ENCODE measurements around the gene ERH.
A peak's percentile ranks its signal among the peaks of the same experiment; 100 is the strongest.

Gene ERH

DNA sequence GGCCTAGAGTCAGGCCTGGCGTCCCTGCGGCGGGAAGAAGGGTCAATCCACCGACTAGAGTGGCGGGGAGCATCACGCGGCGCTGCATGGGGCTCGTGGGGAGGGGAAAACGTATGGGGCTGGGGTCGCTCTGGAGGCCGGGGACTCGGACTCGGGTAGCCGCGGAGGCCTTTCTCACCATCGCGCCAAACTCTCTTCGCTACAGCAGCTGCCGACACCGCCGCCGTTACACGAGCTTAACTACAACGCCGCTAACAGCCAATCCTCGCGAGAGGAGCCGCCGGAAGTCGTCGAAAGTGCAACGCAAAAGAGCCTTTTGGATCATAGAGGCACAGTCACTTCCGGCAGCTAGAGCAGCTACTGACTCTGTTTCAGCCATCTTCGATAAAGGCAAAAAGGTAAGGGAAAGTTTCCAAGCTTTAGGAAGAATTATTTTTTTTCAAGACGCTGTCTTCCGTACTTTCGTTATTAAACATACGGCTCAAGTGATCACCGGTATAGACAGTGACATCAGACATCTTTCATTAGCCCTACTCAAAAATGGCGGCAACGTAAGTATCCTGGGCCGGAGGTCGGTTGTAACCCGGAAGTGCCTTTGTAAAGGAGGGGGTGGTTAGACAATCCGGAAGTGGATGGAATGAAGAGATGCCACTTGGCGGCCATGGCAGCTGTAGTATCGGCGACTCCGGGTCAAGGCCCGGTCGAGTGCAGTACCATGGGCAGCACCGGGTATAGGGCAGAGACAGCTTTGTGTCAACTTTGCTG lies at the start of gene ERH, which contains the start of gene SLC39A9:
Gene ERH, minus strand, starts transcription at position 247 of the 765 bp plus-strand sequence. Its CDS starts 66 bp downstream, at position 181.
Gene SLC39A9, plus strand, starts transcription at position 640 of the 765 bp plus-strand sequence. CDS start 678 bp downstream, outside the sequence.
- H3K36me3 ChIP-seq (ENCODE audit: control insufficient read depth in 2 of 2, insufficient read depth in 2 of 2, low read length in 2 of 2): peaks cover 21 to 27% of the 10 kb centered on the region in 2 donors
- peak within 1 kb of the TSS; percentile 85 to 86 for H3K9ac ChIP-seq (ENCODE audit: low read depth in 1 of 2, low read length in 2 of 2)
- no peaks in the 10 kb centered on the region for H3K27me3 ChIP-seq (ENCODE audit: control insufficient read depth in 2 of 2, insufficient read depth in 2 of 2, low read length in 2 of 2)
- peak within 1 kb of the TSS; percentile 88 to 91 for H3K27ac ChIP-seq (ENCODE audit: low read depth in 2 of 2, low read length in 2 of 2)
- no peaks in the 10 kb centered on the region for H3K9me3 ChIP-seq (ENCODE audit: control insufficient read depth in 2 of 2, low read length in 2 of 2)
- H3K4me3 ChIP-seq (ENCODE audit: low read length in 2 of 2): peak within 1 kb of the TSS; percentile 98 to 99
- H3K4me1 ChIP-seq (ENCODE audit: control insufficient read depth in 2 of 2, insufficient read depth in 2 of 2, low read length in 2 of 2): peaks cover 24 to 27% of the 10 kb centered on the region in 2 donors

GRCh38 chr14:69443296-69443805 lies 45.3 kb upstream of the ERH start:
- Histone ChIP-seq H3K4me3 (ENCODE audit: low read length in 2 of 2) (no peak overlapping the region), H3K36me3 (ENCODE audit: control insufficient read depth in 2 of 2, insufficient read depth in 2 of 2, low read length in 2 of 2) (peaks cover 3 to 13% of the 10 kb centered on the region in 2 donors), H3K9me3 (ENCODE audit: control insufficient read depth in 2 of 2, low read length in 2 of 2) (no peaks in the 10 kb centered on the region), H3K27me3 (ENCODE audit: control insufficient read depth in 2 of 2, insufficient read depth in 2 of 2, low read length in 2 of 2) (no peaks in the 10 kb centered on the region), H3K27ac (ENCODE audit: low read depth in 2 of 2, low read length in 2 of 2) (no peak overlapping the region), H3K4me1 (ENCODE audit: control insufficient read depth in 2 of 2, insufficient read depth in 2 of 2, low read length in 2 of 2) (no peaks in the 10 kb centered on the region), H3K9ac (ENCODE audit: low read depth in 1 of 2, low read length in 2 of 2) (no peak overlapping the region)

GRCh38 chr14:69441948-69442347 lies 43.8 kb upstream of the ERH start:
- Histone ChIP-seq H3K4me3 (ENCODE audit: low read length in 2 of 2) (no peak overlapping the region), H3K9ac (ENCODE audit: low read depth in 1 of 2, low read length in 2 of 2) (no peak overlapping the region), H3K27ac (ENCODE audit: low read depth in 2 of 2, low read length in 2 of 2) (no peak overlapping the region), H3K9me3 (ENCODE audit: control insufficient read depth in 2 of 2, low read length in 2 of 2) (no peaks in the 10 kb centered on the region), H3K27me3 (ENCODE audit: control insufficient read depth in 2 of 2, insufficient read depth in 2 of 2, low read length in 2 of 2) (no peaks in the 10 kb centered on the region), H3K4me1 (ENCODE audit: control insufficient read depth in 2 of 2, insufficient read depth in 2 of 2, low read length in 2 of 2) (no peaks in the 10 kb centered on the region), H3K36me3 (ENCODE audit: control insufficient read depth in 2 of 2, insufficient read depth in 2 of 2, low read length in 2 of 2) (peaks cover 3 to 11% of the 10 kb centered on the region in 2 donors)

GRCh38 chr14:69439521-69440270 lies 41.6 kb upstream of the ERH start:
- H3K27ac ChIP-seq (ENCODE audit: low read depth in 2 of 2, low read length in 2 of 2): no peak overlapping the region
- peaks cover 3 to 11% of the 10 kb centered on the region in 2 donors for H3K36me3 ChIP-seq (ENCODE audit: control insufficient read depth in 2 of 2, insufficient read depth in 2 of 2, low read length in 2 of 2)
- no peaks in the 10 kb centered on the region for H3K9me3 ChIP-seq (ENCODE audit: control insufficient read depth in 2 of 2, low read length in 2 of 2)
- no peaks in the 10 kb centered on the region for H3K4me1 ChIP-seq (ENCODE audit: control insufficient read depth in 2 of 2, insufficient read depth in 2 of 2, low read length in 2 of 2)
- H3K27me3 ChIP-seq (ENCODE audit: control insufficient read depth in 2 of 2, insufficient read depth in 2 of 2, low read length in 2 of 2): no peaks in the 10 kb centered on the region
- no peak overlapping the region for H3K4me3 ChIP-seq (ENCODE audit: low read length in 2 of 2)
- H3K9ac ChIP-seq (ENCODE audit: low read depth in 1 of 2, low read length in 2 of 2): no peak overlapping the region

DNA sequence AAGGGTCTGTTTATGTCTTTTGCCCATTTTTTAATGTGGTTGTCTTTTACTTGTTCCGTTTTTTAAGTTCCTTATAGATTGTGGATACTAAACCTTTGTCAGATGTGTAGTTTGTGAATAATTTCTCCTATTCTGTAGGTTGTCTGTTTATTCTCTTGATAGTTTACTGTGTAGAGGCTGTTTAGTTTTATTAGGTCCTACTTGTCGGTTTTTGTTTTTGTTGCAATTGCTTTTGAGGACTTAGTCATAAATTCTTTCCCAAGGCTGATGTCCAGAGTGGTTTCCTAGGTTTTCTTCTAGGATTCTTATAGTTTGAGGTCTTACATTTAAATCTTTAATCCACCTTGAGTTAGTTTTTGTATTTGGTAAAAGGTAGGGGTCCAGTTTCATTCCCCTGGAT lies 34.3 kb upstream of the ERH start:
- H3K9me3 ChIP-seq (ENCODE audit: control insufficient read depth in 2 of 2, low read length in 2 of 2): no peaks in the 10 kb centered on the region
- no peaks in the 10 kb centered on the region for H3K4me1 ChIP-seq (ENCODE audit: control insufficient read depth in 2 of 2, insufficient read depth in 2 of 2, low read length in 2 of 2)
- H3K36me3 ChIP-seq (ENCODE audit: control insufficient read depth in 2 of 2, insufficient read depth in 2 of 2, low read length in 2 of 2): peaks cover 0 to 3% of the 10 kb centered on the region in 2 donors
- no peak overlapping the region for H3K27ac ChIP-seq (ENCODE audit: low read depth in 2 of 2, low read length in 2 of 2)
- H3K9ac ChIP-seq (ENCODE audit: low read depth in 1 of 2, low read length in 2 of 2): no peak overlapping the region
- no peaks in the 10 kb centered on the region for H3K27me3 ChIP-seq (ENCODE audit: control insufficient read depth in 2 of 2, insufficient read depth in 2 of 2, low read length in 2 of 2)
- H3K4me3 ChIP-seq (ENCODE audit: low read length in 2 of 2): no peak overlapping the region

DNA sequence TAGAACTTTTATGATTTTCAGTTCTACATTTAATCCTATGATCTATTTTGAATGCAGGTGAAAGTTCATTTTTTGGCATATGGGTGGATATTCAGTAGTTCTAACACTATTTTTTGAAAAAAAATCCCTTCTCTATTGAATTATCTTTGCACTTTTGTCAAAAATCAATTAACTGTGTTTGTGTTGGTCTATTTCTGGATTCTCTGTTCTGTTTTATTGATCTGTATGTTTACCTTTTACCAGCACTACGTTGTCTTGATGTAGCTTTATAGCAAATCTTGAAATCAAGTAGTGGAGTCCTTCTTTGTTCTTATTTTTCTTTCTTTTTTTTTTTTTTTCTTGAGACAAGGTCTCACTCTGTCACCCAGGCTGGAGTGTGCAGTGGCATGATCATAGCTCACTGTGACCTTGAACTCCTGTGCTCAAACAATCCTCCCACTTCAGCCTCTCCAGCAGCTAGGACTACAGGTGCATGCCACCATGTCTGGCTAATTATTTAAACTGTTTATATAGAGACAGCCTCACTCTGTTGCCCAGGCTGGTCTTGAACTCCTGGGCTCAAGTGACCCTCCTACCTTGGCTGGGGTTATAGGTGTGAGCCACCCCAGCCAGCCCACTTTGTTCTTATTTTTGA lies 32.3 kb upstream of the ERH start:
- Histone ChIP-seq H3K27me3 (ENCODE audit: control insufficient read depth in 2 of 2, insufficient read depth in 2 of 2, low read length in 2 of 2) (no peaks in the 10 kb centered on the region), H3K4me3 (ENCODE audit: low read length in 2 of 2) (no peak overlapping the region), H3K9me3 (ENCODE audit: control insufficient read depth in 2 of 2, low read length in 2 of 2) (no peaks in the 10 kb centered on the region), H3K9ac (ENCODE audit: low read depth in 1 of 2, low read length in 2 of 2) (no peak overlapping the region), H3K4me1 (ENCODE audit: control insufficient read depth in 2 of 2, insufficient read depth in 2 of 2, low read length in 2 of 2) (no peaks in the 10 kb centered on the region), H3K36me3 (ENCODE audit: control insufficient read depth in 2 of 2, insufficient read depth in 2 of 2, low read length in 2 of 2) (peaks cover 12 to 14% of the 10 kb centered on the region in 2 donors), H3K27ac (ENCODE audit: low read depth in 2 of 2, low read length in 2 of 2) (no peak overlapping the region)

- Histone ChIP-seq H3K27ac (ENCODE audit: low read depth in 2 of 2, low read length in 2 of 2) (no peak overlapping the region), H3K27me3 (ENCODE audit: control insufficient read depth in 2 of 2, insufficient read depth in 2 of 2, low read length in 2 of 2) (no peaks in the 10 kb centered on the region), H3K9me3 (ENCODE audit: control insufficient read depth in 2 of 2, low read length in 2 of 2) (no peaks in the 10 kb centered on the region), H3K4me3 (ENCODE audit: low read length in 2 of 2) (no peak overlapping the region), H3K9ac (ENCODE audit: low read depth in 1 of 2, low read length in 2 of 2) (no peak overlapping the region), H3K4me1 (ENCODE audit: control insufficient read depth in 2 of 2, insufficient read depth in 2 of 2, low read length in 2 of 2) (no peaks in the 10 kb centered on the region), H3K36me3 (ENCODE audit: control insufficient read depth in 2 of 2, insufficient read depth in 2 of 2, low read length in 2 of 2) (peaks cover 19 to 20% of the 10 kb centered on the region in 2 donors)
Measured at GRCh38 chr14:69429643-69430042, 31.5 kb upstream of the ERH start.

DNA sequence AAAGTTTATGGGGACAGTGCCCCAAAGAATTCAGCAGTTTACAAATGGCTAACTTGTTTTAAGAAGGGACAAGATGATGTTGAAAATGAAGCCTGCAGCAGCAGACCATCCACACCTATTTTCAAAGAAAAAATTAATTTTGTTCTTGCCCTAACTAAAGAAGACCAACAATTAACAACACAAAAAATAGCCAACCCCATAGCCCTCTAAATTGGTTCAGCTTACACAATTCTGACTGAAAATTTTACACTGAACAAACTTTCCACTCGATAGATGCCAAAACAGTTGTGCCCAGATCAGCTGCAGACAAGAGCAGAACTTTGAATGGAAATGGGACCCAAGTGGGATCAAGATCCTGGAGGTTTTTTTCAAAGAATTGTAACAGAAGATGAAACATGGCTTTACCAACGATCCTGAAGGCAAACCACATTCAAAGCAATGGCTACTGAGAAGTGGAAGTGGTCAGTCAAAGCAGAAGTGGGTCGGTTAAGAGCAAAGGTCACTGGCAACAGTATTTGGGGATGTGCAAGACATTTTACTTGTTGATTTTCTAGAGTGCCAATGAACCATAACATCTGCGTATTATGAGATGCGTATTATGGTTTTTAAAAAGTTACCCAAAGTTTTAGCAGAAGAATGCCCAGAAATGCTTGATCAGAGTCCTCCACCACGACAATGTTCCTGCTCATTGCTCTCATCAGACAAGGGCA lies 30.3 kb upstream of the ERH start:
- H3K4me1 ChIP-seq (ENCODE audit: control insufficient read depth in 2 of 2, insufficient read depth in 2 of 2, low read length in 2 of 2): no peaks in the 10 kb centered on the region
- H3K4me3 ChIP-seq (ENCODE audit: low read length in 2 of 2): no peak overlapping the region
- peaks cover 20 to 24% of the 10 kb centered on the region in 2 donors for H3K36me3 ChIP-seq (ENCODE audit: control insufficient read depth in 2 of 2, insufficient read depth in 2 of 2, low read length in 2 of 2)
- H3K27me3 ChIP-seq (ENCODE audit: control insufficient read depth in 2 of 2, insufficient read depth in 2 of 2, low read length in 2 of 2): no peaks in the 10 kb centered on the region
- no peaks in the 10 kb centered on the region for H3K9me3 ChIP-seq (ENCODE audit: control insufficient read depth in 2 of 2, low read length in 2 of 2)
- H3K9ac ChIP-seq (ENCODE audit: low read depth in 1 of 2, low read length in 2 of 2): no peak overlapping the region
- H3K27ac ChIP-seq (ENCODE audit: low read depth in 2 of 2, low read length in 2 of 2): no peak overlapping the region

- Histone ChIP-seq H3K9me3 (ENCODE audit: control insufficient read depth in 2 of 2, low read length in 2 of 2) (no peaks in the 10 kb centered on the region), H3K4me3 (ENCODE audit: low read length in 2 of 2) (no peak overlapping the region), H3K27me3 (ENCODE audit: control insufficient read depth in 2 of 2, insufficient read depth in 2 of 2, low read length in 2 of 2) (no peaks in the 10 kb centered on the region), H3K9ac (ENCODE audit: low read depth in 1 of 2, low read length in 2 of 2) (no peak overlapping the region), H3K27ac (ENCODE audit: low read depth in 2 of 2, low read length in 2 of 2) (no peak overlapping the region), H3K36me3 (ENCODE audit: control insufficient read depth in 2 of 2, insufficient read depth in 2 of 2, low read length in 2 of 2) (peaks cover 20 to 24% of the 10 kb centered on the region in 2 donors), H3K4me1 (ENCODE audit: control insufficient read depth in 2 of 2, insufficient read depth in 2 of 2, low read length in 2 of 2) (no peaks in the 10 kb centered on the region)
Measured at GRCh38 chr14:69427596-69427995, 29.5 kb upstream of the ERH start.

All from mucosa of rectum (tissue), 2 donors.